ENCODE measurements around the gene ZNF559.

ZNF559 gene

DNA sequence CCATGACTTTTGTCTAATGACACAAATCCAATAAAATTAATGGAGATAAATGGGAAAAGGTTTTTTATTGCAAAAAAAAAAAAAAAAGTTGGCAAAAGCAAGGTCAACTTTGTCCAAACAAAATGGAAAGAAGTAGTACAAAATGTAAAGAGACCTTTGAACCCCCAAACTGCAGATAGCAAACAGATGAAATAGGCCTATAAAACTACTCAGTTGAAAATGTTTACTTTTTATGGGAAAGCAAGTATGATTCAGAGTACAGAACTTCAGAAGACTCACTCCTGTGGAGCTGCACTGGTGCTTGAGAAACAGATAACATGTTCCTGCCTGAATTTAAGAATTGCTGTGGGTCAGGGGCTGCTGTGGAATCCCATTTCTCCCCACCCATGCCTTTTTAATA, 29.0 kb downstream of the ZNF559 start:
- DNase-seq (ENCODE audit: low spot score), result no peak

DNA sequence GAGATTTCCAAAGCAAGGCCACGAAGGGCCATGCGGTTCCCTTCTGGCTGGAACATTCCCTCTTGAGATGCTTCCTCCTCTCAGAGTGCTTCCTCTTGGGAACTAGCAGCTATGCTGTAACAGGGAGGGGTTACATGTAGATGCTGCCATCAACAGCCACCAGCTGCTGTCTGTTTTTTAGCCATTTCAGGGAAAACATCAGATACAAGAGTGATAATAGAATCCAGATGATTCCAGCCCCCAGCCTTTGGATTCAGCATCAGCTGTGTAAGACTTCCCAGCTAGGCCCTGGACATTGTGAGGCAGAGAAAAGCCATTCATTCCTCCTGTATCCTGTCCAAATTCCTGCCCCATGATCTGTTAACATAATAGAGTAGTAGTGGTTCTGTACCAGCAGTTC, 30.7 kb downstream of the ZNF559 start:
- DNase-seq (ENCODE audit: low spot score), result peak; percentile 6

- DNase-seq (ENCODE audit: low spot score), result peak; percentile 37
Measured at GRCh38 chr19:9362905-9363304, 38.9 kb downstream of the ZNF559 start, which contains the start of gene ZNF177. Gene ZNF177 (plus strand): TSS chr19:9363013. CDS start chr19:9378312, 15,299 bp downstream.

DNA sequence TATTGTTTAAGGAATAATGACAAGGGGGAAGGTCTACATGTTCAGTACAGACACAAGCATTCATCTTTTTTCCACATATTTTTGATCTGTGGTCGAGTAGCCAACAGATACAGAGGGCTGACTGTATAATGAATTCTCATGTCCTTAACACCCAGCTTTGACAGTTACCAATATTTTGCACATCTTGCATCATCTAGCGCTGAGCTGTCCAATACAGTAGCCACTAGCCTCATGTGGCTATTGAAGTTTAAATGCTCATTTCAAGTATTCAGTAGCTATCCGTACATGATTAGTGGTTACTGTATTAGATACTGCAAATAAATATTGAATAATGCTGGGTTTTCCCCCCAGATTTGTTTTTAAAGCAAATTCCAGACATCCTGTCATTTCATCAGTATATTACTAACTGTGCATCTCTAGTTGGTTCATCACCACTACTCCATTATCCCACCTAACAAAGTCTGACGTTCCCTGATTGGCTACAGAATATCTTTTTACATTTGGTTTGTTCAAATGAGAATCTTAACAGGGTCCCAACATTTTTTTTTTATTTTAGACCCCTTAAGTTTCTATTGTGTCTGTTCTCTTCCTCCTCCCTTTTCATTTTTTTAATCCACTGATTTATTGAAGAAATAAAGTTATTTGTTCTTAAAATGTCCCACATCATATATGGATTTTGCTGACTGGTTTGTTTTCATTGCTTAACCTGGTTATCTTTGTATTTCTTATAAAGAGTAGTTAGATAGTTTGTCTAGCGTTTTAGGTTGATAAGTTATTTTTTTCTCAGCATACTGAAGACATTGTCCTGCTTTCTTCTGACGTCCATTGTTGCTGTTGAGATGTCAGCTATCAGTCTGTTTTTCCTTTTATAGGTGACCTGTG, 47.0 kb downstream of the ZNF559 start:
- no peak for DNase-seq (ENCODE audit: low spot score)

GRCh38 chr19:9381361-9381785, 57.4 kb downstream of the ZNF559 start:
- no peak for DNase-seq (ENCODE audit: low spot score)
